Peyer's patch (tissue), 4 donors: ENCODE measurements around the gene MBNL3.

Experiments
- POLR2A ChIP-seq, 2 donors: fragments of 450-650 bp; IDR thresholded peaks; one replicate each; pipeline ENCODE4 v1.5.1; 2017; ENCODE audit warnings: antibody characterized with exemption in 2 of 2, mild to moderate bottlenecking in 2 of 2, moderate library complexity in 2 of 2
- TF ChIP-seq, protein P1 (sequence below), 6 experiments: fragments of 450-650 bp in 4 of 6; fragments of 200-600 bp in 2 of 6; sonication (generic) in 1 of 6; IDR thresholded peaks; one replicate each; pipeline ENCODE4 v1.5.1; 2017 to 2019; ENCODE audit warnings: antibody characterized with exemption in 6 of 6, mild to moderate bottlenecking in 3 of 6, moderate library complexity in 1 of 6

DNA sequence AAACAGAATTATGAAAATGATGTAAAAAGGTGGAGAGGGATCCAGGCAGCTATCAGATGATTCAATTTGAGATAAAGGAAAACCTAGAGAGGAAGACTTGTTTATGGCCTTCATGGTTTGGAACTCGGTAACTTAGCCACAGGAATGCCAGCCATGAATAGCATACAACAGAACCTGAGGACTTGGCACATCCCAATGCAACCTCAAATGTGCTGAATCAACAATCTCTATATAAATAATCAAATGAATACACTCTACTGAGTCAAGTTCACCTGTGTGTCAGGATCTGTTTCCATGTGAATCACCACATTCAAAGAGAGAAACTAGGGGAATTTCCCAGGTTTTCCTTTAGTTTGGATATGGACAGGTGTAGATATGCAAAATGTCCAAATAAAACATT is 86.9 kb downstream of the MBNL3 start:
- TF ChIP-seq, protein P1, sequence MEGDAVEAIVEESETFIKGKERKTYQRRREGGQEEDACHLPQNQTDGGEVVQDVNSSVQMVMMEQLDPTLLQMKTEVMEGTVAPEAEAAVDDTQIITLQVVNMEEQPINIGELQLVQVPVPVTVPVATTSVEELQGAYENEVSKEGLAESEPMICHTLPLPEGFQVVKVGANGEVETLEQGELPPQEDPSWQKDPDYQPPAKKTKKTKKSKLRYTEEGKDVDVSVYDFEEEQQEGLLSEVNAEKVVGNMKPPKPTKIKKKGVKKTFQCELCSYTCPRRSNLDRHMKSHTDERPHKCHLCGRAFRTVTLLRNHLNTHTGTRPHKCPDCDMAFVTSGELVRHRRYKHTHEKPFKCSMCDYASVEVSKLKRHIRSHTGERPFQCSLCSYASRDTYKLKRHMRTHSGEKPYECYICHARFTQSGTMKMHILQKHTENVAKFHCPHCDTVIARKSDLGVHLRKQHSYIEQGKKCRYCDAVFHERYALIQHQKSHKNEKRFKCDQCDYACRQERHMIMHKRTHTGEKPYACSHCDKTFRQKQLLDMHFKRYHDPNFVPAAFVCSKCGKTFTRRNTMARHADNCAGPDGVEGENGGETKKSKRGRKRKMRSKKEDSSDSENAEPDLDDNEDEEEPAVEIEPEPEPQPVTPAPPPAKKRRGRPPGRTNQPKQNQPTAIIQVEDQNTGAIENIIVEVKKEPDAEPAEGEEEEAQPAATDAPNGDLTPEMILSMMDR (IDR thresholded peaks at IDR 0.05): no peak
- no peak for TF ChIP-seq POLR2A (IDR thresholded peaks at IDR 0.05)
